IMR-90 (cell line): ENCODE measurements around the gene GP1BA. TPM values are rescaled to one million over a fixed set of nuclear protein-coding genes. Genes with fewer than 3 reads are reported as not detected.

Experiments
- ATAC-seq: fragments of 200-7000 bp; cut with Tn5 transposase; 2 replicates; pipeline ENCODE4 v1.9.1; 2020; ENCODE audit warnings: low read depth, mild to moderate bottlenecking, moderate library complexity
- BruUV-seq: library from RNA; stranded (reverse); fragments of 400-500 nt; replicated peaks from 2 replicates; lab custom pipeline; 2021; lab: Mats Ljungman, UMichigan
- CTCF ChIA-PET: fragments of 300-600 bp; formaldehyde crosslinking; extraction: SDS; loops from one replicate; lab custom pipeline; 2021; ENCODE audit warnings: antibody characterized with exemption; lab: Yijun Ruan, JAX
- POLR2A ChIA-PET: fragments of 300-600 bp; sonication (Branson Sonifier 250); formaldehyde crosslinking; loops from one replicate; lab custom pipeline; 2022; ENCODE audit warnings: antibody characterized with exemption; ENCODE audit not compliant: unreplicated experiment; lab: Charles Lee
- DNase-seq: peaks from one replicate; pipeline ENCODE4 v3.0.0; 2013
- H2AFZ ChIP-seq: replicated peaks from 2 replicates; pipeline ENCODE3; 2013; ENCODE audit warnings: low read length, mild to moderate bottlenecking; ENCODE audit not compliant: poor library complexity
- H2AK5ac ChIP-seq: 2 replicates; pipeline ENCODE4 v1.6.1; 2013; ENCODE audit warnings: low read depth, low read length, inconsistent platforms
- H2AK9ac ChIP-seq: replicated peaks from 2 replicates; pipeline ENCODE3; 2013; ENCODE audit warnings: mild to moderate bottlenecking, low read depth, low read length, moderate library complexity; ENCODE audit not compliant: poor library complexity
- H2BK120ac ChIP-seq: 2 replicates; pipeline ENCODE4 v1.6.1; 2013; ENCODE audit warnings: low read depth, low read length, inconsistent platforms
- H2BK15ac ChIP-seq: 3 replicates; pipeline ENCODE4 v1.6.1; 2013; ENCODE audit warnings: low read depth, low read length, inconsistent platforms
- H2BK20ac ChIP-seq: 2 replicates; pipeline ENCODE4 v1.6.1; 2013; ENCODE audit warnings: low read depth, mild to moderate bottlenecking, inconsistent platforms, low read length, moderate library complexity
- H2BK5ac ChIP-seq: 2 replicates; pipeline ENCODE4 v1.6.1; 2013; ENCODE audit warnings: mild to moderate bottlenecking, low read depth, low read length, inconsistent platforms; ENCODE audit not compliant: poor library complexity, severe bottlenecking
- H3K14ac ChIP-seq: replicated peaks from 2 replicates; pipeline ENCODE4 v1.6.1; 2013; ENCODE audit warnings: low read depth, low read length, inconsistent platforms
- H3K18ac ChIP-seq: 2 replicates; pipeline ENCODE4 v1.6.1; 2013; ENCODE audit warnings: low read depth, low read length, control low read depth
- H3K23ac ChIP-seq: 2 replicates; pipeline ENCODE4 v1.6.1; 2013; ENCODE audit warnings: low read depth, low read length, inconsistent platforms
- H3K27ac ChIP-seq: 2 replicates; pipeline ENCODE4 v1.5.1; 2013; ENCODE audit warnings: mild to moderate bottlenecking, control low read depth, low read length; ENCODE audit not compliant: insufficient read depth
- H3K27me3 ChIP-seq: 2 replicates; pipeline ENCODE4 v1.6.1; 2013; ENCODE audit warnings: low read length; ENCODE audit not compliant: control insufficient read depth, insufficient read depth
- H3K36me3 ChIP-seq: 2 replicates; pipeline ENCODE4 v1.6.1; 2013; ENCODE audit warnings: low read length, mixed read lengths; ENCODE audit not compliant: control insufficient read depth, insufficient read depth
- H3K4ac ChIP-seq: 2 replicates; pipeline ENCODE4 v1.6.1; 2013; ENCODE audit warnings: low read depth, low read length, inconsistent platforms
- H3K4me1 ChIP-seq: 2 replicates; pipeline ENCODE4 v1.6.1; 2013; ENCODE audit warnings: low read length, mixed read lengths; ENCODE audit not compliant: control insufficient read depth, insufficient read depth
- H3K4me2 ChIP-seq: 2 replicates; pipeline ENCODE4 v1.6.1; 2013; ENCODE audit warnings: low read depth, mild to moderate bottlenecking, control low read depth, low read length, moderate library complexity
- H3K4me3 ChIP-seq: 2 replicates; pipeline ENCODE4 v1.5.1; 2013; ENCODE audit warnings: low read depth, mild to moderate bottlenecking, control low read depth, low read length, moderate library complexity; ENCODE audit not compliant: insufficient read depth
- H3K56ac ChIP-seq: 2 replicates; pipeline ENCODE4 v1.6.1; 2013; ENCODE audit warnings: low read length, inconsistent platforms; ENCODE audit not compliant: insufficient read depth; ENCODE audit errors: extremely low read depth
- H3K79me1 ChIP-seq, 2 experiments: 2 replicates each; pipeline ENCODE4 v1.6.1; 2013; ENCODE audit warnings: low read length in 2 of 2, inconsistent platforms in 1 of 2, low read depth in 1 of 2
- H3K9ac ChIP-seq: 2 replicates; pipeline ENCODE4 v1.6.1; 2013; ENCODE audit warnings: low read depth, low read length, control low read depth
- H3K9me1 ChIP-seq: 2 replicates; pipeline ENCODE4 v1.6.1; 2013; ENCODE audit warnings: low read length, inconsistent platforms; ENCODE audit not compliant: insufficient read depth
- H3K9me3 ChIP-seq: 2 replicates; pipeline ENCODE4 v1.6.1; 2013; ENCODE audit warnings: low read length; ENCODE audit not compliant: control insufficient read depth, insufficient read depth
- H4K20me1 ChIP-seq: 2 replicates; pipeline ENCODE4 v1.6.1; 2013; ENCODE audit warnings: low read length, inconsistent platforms; ENCODE audit not compliant: insufficient read depth
- H4K5ac ChIP-seq: 2 replicates; pipeline ENCODE4 v1.6.1; 2013; ENCODE audit warnings: mild to moderate bottlenecking, low read depth, low read length, control low read depth
- H4K8ac ChIP-seq, 2 experiments: 2 replicates each; pipeline ENCODE4 v1.6.1; 2013; ENCODE audit warnings: low read depth in 2 of 2, low read length in 2 of 2, control low read depth in 1 of 2, inconsistent platforms in 1 of 2
- H4K91ac ChIP-seq: 2 replicates; pipeline ENCODE4 v1.6.1; 2013; ENCODE audit warnings: low read depth, low read length, inconsistent platforms; ENCODE audit not compliant: insufficient read depth
- BHLHE40 ChIP-seq: fragments of 150-350 bp; IDR thresholded peaks from 2 replicates; pipeline ENCODE4 v1.6.1; 2016; ENCODE audit warnings: mild to moderate bottlenecking, low read depth, low read length
- CEBPB ChIP-seq: IDR thresholded peaks from 2 replicates; pipeline ENCODE4 v1.6.1; 2012; ENCODE audit warnings: low read depth, low read length, improper control_type of control experiment
- ELK1 ChIP-seq: fragments of 150-350 bp; IDR thresholded peaks from 2 replicates; pipeline ENCODE4 v1.6.1; 2016; ENCODE audit warnings: low read depth, mild to moderate bottlenecking, low read length, moderate library complexity, borderline replicate concordance
- FOS ChIP-seq: fragments of 150-350 bp; IDR thresholded peaks from 2 replicates; pipeline ENCODE4 v1.6.1; 2016; ENCODE audit warnings: low read depth, low read length
- MAFK ChIP-seq: IDR thresholded peaks from 2 replicates; pipeline ENCODE4 v1.6.1; 2012; ENCODE audit warnings: low read depth, low read length, improper control_type of control experiment
- MAZ ChIP-seq: IDR thresholded peaks from 2 replicates; pipeline ENCODE4 v1.6.1; 2012; ENCODE audit warnings: low read depth, mild to moderate bottlenecking, low read length, improper control_type of control experiment, moderate library complexity, borderline replicate concordance
- MXI1 ChIP-seq: IDR thresholded peaks from 2 replicates; pipeline ENCODE4 v1.6.1; 2012; ENCODE audit warnings: low read depth, mild to moderate bottlenecking, low read length, moderate library complexity, borderline replicate concordance
- NFE2L2 ChIP-seq: fragments of 150-350 bp; IDR thresholded peaks from 2 replicates; pipeline ENCODE4 v1.6.1; 2016; ENCODE audit warnings: low read depth, mild to moderate bottlenecking, low read length
- POLR2A ChIP-seq: IDR thresholded peaks from 2 replicates; pipeline ENCODE4 v1.6.1; 2012; ENCODE audit warnings: mild to moderate bottlenecking, low read depth, low read length
- RAD21 ChIP-seq: IDR thresholded peaks from 2 replicates; pipeline ENCODE4 v1.6.1; 2012; ENCODE audit warnings: low read length, improper control_type of control experiment
- SMC3 ChIP-seq: fragments of 150-350 bp; IDR thresholded peaks from 2 replicates; pipeline ENCODE4 v1.6.1; 2016; ENCODE audit warnings: low read depth, mild to moderate bottlenecking, antibody characterized with exemption, low read length, moderate library complexity
- USF2 ChIP-seq: fragments of 150-350 bp; IDR thresholded peaks from 2 replicates; pipeline ENCODE4 v1.6.1; 2017; ENCODE audit warnings: mild to moderate bottlenecking, antibody characterized with exemption, low read length, low read depth
- WGBS, 2 experiments: methylation state at CpG; one replicate each; pipeline versions ENCODE4 v1.1.5 to v1.1.7; 2013; ENCODE audit warnings: missing lambda C conversion rate in 2 of 2; ENCODE audit not compliant: insufficient read length in 1 of 2; ENCODE audit errors: extremely low coverage in 2 of 2; 5-methylcytosine and 5-hydroxymethylcytosine counted together
- dilution Hi-C: fragments of 300-500 bp; cut with HindIII; formaldehyde crosslinking; loops from one replicate; pipeline ENCODE4 v1.14.3; 2018; ENCODE audit warnings: low sequenced_read_pairs; ENCODE audit not compliant: unreplicated experiment
- in situ Hi-C: fragments of 300-500 bp; cut with MboI; formaldehyde crosslinking; loops from 3 replicates; pipeline ENCODE4 v1.14.3; 2019; ENCODE audit warnings: low sequenced_read_pairs, inconsistent platforms, mixed read lengths
- intact Hi-C: fragments of 100-400 bp; cut with micrococcal nuclease; formaldehyde crosslinking; loops from 2 replicates; pipeline ENCODE4 v1.10.0; 2022
- polyA plus RNA-seq, 3 experiments: library from polyadenylated mRNA; depleted of rRNA; stranded (reverse); fragments of >200 nt; gene quantifications; 2 replicates each; pipeline ENCODE4 v1.2.3, GENCODE V29; 2012; ENCODE audit warnings: low replicate concordance in 1 of 3
- total RNA-seq: library from RNA; depleted of rRNA; stranded (reverse); fragments of >200 nt; gene quantifications from 2 replicates; pipeline ENCODE4 v1.2.3, GENCODE V29; 2012
- TF ChIP-seq, protein P1 (sequence below): conservative IDR thresholded peaks from 2 replicates; pipeline ENCODE4 v1.5.1; 2012; ENCODE audit warnings: mild to moderate bottlenecking, low read depth, low read length, improper control_type of control experiment

GP1BA gene
- total and polyA plus RNA-seq, 2 of the 4 experiments (the other 2 are of a cell fraction): not detected

DNA sequence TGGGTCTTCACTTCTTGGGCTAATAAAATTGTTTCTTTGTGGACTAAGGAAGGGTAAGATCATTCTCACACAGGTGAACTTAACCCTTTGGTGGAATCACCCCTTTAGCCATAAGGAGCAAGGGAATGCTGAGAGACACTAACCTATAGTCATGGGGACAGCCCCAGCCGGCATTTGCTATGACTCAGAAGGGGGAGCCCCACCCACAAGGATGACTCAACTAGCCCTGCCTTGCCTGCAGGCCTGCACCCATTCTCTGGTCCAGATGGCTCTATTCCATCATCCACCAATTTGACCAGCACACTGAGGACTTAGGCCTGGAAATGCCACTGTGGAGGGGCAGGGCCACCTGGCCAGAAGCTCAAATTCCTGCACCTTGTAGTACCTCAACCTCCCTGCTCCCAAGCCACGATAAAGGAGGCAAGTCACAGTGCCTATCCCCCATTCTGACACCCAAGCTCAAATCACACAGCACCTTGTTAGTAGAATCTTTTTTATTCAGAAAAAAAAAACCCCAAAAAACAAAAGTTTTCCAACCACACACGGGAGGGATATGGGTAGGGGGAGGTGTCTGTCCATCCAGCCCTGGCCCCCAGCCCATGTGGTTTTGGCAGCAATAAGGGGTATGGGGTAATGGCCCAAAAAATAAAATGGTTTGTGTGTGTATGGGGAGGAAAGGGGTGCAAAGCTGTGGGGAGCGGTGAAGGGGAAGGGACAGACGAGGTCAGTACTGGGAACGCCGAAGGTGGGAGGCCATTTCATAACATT lies 13.3 kb downstream of the GP1BA start:
- Histone ChIP-seq H3K4me2 (peak overlapping the region; percentile 78), H4K20me1 (peaks cover 66% of the 10 kb centered on the region), H3K23ac (peak overlapping the region; percentile 65), H3K4ac (peak overlapping the region; percentile 74), H3K4me1 (peaks cover 16% of the 10 kb centered on the region), H4K5ac (no peak overlapping the region), H2BK15ac (no peak overlapping the region), H3K27ac (peak overlapping the region; percentile 96), H2BK20ac (no peak overlapping the region), H3K14ac (peak overlapping the region; percentile 95; the same call in 1 of the 2 replicates), H3K56ac (peak overlapping the region; percentile 26; the same call in 1 of the 2 replicates), H2AK9ac (peak overlapping the region; percentile 46), H3K36me3 (peaks cover 41% of the 10 kb centered on the region), H3K27me3 (no peaks in the 10 kb centered on the region), H3K9ac (peak overlapping the region; percentile 97), H3K18ac (no peak overlapping the region), H3K4me3 (no peak overlapping the region), H3K9me3 (no peaks in the 10 kb centered on the region), H3K9me1 (peaks cover 9% of the 10 kb centered on the region; the same call in 1 of the 2 replicates), H4K8ac (no peak overlapping the region; a peak in 1 of 4 replicates), H4K91ac (no peak overlapping the region), H2AFZ (no peak overlapping the region), H3K79me1 (peaks cover 12 to 47% of the 10 kb centered on the region in 2 experiments; a peak in 3 of 4 replicates), H2BK120ac (no peak overlapping the region), H2AK5ac (peak overlapping the region; percentile 94), H2BK5ac (peak overlapping the region; percentile 98)
- intact Hi-C loops: no loop called here
- no TSS peak for BruUV-seq
- POLR2A ChIA-PET: interaction anchor here (0.7 to 2.2 kb wide), 3 partner anchors 22 to 52 kb away, joined by 3 to 6 read pairs (median 4); partner anchors contain the start of genes CAMTA2, INCA1 and SPAG7
- in situ Hi-C loops: no loop called here
- WGBS, 2 experiments: 0 to 100% methylated on average over 1 of the region's 7 CpGs
- peak; percentile 93 for DNase-seq
- ATAC-seq: peak; percentile 10
- dilution Hi-C loops: no loop called here
- CTCF ChIA-PET: no interaction called here
- peak; percentile 36; the same call in 1 of the 2 replicates for TF ChIP-seq CEBPB
- no peak for TF ChIP-seq MAFK
- TF ChIP-seq POLR2A: peak; percentile 34
- 0 out of 2 replicates have a peak, but pooled peaks have one; percentile 8 for TF ChIP-seq RAD21
- TF ChIP-seq NFE2L2: 0 out of 2 replicates have a peak, but pooled peaks have one; percentile 19
- peak; percentile 32; the same call in 1 of the 2 replicates for TF ChIP-seq MAZ
- peak; percentile 62; the same call in 1 of the 2 replicates for TF ChIP-seq MXI1
- TF ChIP-seq, protein P1, sequence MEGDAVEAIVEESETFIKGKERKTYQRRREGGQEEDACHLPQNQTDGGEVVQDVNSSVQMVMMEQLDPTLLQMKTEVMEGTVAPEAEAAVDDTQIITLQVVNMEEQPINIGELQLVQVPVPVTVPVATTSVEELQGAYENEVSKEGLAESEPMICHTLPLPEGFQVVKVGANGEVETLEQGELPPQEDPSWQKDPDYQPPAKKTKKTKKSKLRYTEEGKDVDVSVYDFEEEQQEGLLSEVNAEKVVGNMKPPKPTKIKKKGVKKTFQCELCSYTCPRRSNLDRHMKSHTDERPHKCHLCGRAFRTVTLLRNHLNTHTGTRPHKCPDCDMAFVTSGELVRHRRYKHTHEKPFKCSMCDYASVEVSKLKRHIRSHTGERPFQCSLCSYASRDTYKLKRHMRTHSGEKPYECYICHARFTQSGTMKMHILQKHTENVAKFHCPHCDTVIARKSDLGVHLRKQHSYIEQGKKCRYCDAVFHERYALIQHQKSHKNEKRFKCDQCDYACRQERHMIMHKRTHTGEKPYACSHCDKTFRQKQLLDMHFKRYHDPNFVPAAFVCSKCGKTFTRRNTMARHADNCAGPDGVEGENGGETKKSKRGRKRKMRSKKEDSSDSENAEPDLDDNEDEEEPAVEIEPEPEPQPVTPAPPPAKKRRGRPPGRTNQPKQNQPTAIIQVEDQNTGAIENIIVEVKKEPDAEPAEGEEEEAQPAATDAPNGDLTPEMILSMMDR: no peak
- TF ChIP-seq BHLHE40: peak; percentile 57; the same call in 1 of the 2 replicates
- TF ChIP-seq SMC3: no peak
- TF ChIP-seq ELK1: no peak
- TF ChIP-seq USF2: no peak
- peak; percentile 98 for TF ChIP-seq FOS
